GM12892 (cell line): Measurements from ENCODE around the gene DERA.

Experiments used
- DNase-seq: peaks from one replicate; pipeline ENCODE4 v3.0.0; 2011; ENCODE audit not compliant: insufficient read length
- FAIRE-seq: peaks from 2 replicates; lab custom pipeline; 2011; peaks lifted over from hg19 to GRCh38; lab: Jason Lieb, UNC
- POLR2A ChIP-seq: IDR thresholded peaks from 2 replicates; pipeline ENCODE4 v1.6.1; 2011; ENCODE audit warnings: low read depth, low read length, control low read depth
- POLR2AphosphoS5 ChIP-seq: IDR thresholded peaks from 2 replicates; pipeline ENCODE4 v1.6.1; 2011; ENCODE audit warnings: low read depth, low read length, control low read depth
- TAF1 ChIP-seq: IDR thresholded peaks from 2 replicates; pipeline ENCODE4 v1.6.1; 2011; ENCODE audit warnings: low read depth, mild to moderate bottlenecking, control low read depth, low read length, borderline replicate concordance

The DERA gene

DNA sequence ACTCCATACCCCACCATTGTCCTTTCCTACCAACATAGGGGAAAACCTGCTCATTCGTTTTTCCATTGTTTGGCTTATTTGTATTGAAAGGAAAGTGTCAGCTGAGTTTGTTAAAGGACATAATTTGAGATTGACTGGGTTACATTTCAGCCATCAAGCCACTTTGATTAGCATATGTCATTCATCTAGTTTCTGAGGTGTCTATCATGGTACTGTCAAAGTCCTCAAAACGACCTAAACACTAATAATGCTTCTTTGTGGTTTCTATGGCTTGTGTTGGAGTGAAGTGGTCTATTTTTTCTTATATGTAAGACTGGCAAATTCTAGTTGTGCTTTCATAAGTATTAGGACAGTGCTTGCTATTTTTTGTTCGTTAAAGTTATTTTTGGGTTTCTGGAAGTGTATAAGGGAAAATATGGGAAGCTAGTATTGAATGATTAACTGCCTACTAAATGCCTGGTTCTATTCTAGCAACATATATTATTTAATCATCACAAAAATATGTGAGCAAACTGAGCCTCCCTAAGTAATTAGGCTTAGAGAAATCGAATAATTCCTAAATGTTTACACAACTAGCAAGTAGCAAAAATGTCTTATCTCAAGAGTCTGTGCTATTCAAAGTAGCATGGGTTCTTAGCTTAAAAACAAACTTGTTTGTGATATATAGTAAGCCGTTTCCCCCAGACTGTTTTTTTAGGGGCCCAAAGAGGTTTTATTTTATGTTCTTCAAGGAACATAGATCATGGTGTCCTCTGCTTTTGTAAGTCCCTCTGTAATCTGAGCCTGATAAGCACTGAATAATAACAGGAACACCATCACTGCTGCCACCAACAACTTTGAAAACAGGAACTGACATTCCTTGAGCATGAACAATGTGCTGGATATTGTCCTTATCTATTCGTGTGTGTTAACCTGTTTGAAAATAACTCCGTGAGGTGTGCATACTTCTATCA, 67.1 kb downstream of the DERA start:
- no peak for DNase-seq
- no peak for FAIRE-seq
- no peak for TF ChIP-seq POLR2A
- TF ChIP-seq TAF1, result no peak
- no peak for TF ChIP-seq POLR2AphosphoS5

DNA sequence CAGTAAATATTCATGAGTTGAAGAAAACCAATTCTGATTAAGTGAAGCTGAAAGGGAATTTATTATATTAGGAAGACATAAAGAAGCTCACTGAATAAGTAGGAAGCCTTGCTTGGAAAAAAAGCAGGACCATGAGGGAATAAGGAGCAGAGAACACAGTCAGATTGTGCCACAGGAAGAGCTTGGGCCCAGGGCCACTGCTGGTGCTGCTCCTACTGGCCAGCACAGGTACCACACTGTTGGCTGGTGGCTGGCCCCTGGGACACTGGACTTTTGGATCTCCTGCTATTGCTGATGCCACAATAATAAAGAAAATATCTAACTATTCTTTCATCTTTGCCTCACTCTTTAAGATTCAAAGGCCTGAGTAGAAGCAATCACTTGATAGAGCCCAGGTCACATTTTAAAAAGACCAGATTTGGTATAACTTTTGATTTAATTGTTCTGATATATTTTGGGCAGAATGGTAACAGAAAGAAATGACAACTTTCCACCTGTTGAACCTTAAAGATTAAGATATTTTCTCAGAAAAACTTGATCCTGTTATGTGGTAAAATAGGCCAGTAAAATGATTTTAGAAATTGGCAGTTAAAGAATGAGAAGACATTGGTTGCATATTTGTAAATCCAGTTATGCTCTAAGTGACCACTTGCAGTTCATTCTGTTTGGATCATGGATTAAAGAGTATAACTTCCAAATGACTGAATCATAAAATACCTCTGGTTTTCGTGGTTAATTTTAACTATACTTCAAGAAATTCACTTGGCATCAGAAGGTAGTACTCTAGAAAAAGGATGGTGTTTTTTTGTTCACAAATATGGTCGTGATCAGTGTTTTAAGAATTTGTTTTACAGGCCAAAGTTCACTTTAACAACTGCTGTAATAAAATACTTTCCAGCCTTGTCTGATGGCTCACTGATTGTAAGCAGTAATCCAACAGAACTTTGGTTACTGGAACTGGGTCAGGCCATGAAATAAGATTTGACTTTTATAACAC, 68.3 kb downstream of the DERA start:
- FAIRE-seq (no peak), DNase-seq (no peak)
- TF ChIP-seq POLR2A (no peak), TAF1 (no peak), POLR2AphosphoS5 (no peak)

DNA sequence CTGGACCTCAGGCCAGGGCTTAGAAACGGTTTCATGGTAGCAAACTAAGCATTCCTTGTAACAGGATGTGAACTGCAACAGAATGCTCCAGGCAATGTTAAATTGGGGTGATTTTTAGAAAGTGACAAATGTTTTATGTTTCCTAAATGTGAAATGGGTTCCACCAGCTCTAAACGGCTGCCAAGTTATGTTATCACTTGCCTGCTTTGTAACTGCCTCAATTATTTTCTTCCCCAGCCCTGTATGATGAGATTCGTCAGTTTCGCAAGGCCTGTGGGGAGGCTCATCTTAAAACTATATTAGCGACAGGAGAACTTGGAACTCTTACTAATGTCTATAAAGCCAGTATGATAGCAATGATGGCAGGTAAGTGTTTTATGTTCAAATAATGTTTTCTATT, 70.9 kb downstream of the DERA start:
- DNase-seq (no peak), FAIRE-seq (no peak)
- no peak for TF ChIP-seq TAF1
- no peak for TF ChIP-seq POLR2A
- TF ChIP-seq POLR2AphosphoS5, result no peak

DNA sequence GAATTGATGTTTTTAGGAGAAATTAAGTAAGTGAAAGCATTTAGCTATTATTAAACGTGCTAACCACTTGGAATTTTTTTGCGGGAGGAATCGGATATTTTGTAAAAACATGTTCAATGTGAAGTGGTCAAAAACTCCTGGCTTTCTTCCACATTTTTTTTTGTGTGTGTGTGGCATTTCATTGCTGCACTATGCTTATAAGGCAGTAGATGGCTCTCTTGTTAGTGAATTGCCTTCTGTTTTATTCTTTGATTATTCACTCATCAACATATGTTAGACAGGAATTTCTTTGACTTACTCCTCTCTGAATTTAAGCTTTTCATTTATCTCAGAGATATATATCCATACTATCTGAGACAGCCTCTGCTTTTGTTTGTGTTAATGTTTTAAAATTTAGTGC, 71.3 kb downstream of the DERA start:
- FAIRE-seq (no peak), DNase-seq (no peak)
- TF ChIP-seq TAF1 (no peak), POLR2A (no peak), POLR2AphosphoS5 (no peak)

DNA sequence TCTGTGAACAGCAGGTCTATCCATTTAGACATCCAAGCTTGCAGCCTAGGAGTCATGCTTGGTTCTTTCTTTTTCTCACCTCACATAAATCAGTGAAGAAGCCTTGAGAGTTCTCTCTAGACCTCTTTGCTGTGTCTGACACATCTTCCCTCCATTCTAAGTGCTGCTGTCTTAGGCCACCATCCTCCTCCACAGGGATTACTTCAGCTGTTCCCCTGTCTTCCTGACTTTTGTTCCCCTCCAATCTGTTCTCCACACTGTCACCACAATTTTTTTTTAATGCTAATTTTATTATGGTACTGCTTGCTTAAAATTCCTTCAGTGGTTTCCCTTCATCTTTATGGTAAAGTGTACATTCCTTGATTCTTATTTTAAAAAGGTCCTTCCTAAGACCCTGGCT, 71.8 kb downstream of the DERA start:
- FAIRE-seq, result no peak
- no peak for TF ChIP-seq TAF1
- TF ChIP-seq POLR2AphosphoS5, result no peak
- no peak for TF ChIP-seq POLR2A
- no peak for DNase-seq

DNA sequence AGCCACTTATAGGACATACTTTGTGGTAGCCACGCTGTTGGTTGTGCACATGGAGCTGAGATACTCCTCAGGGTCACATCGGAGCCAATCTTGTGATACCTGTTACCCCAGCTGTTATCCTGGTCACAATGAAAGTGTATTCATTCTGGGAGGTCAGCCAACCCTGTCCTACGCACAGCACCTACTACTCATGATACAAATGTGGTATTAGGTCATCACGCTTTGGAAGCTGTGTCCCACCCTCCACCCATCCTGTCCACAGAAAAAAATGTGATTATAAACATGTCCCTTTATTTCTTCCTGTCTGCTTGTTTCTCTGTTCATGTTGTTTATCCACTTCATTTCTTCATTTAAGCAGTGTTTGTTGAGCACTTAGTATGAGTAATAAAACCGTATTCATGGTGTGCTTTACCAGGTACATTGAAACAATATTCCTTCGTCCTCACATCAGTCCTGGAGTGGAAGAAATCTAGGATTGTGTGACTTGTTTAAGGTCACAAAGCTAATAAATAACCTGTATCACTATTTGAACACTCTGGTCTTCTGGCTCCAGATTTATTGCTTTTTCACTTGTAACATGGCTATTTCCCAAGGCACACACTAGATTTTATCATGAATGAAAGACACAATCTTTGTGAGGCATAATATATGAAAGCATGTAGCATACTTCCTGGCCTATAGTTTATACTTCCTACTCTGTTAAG, 73.1 kb downstream of the DERA start:
- DNase-seq (no peak), FAIRE-seq (peak; percentile 63)
- no peak for TF ChIP-seq TAF1
- TF ChIP-seq POLR2A, result no peak
- TF ChIP-seq POLR2AphosphoS5, result no peak

DNA sequence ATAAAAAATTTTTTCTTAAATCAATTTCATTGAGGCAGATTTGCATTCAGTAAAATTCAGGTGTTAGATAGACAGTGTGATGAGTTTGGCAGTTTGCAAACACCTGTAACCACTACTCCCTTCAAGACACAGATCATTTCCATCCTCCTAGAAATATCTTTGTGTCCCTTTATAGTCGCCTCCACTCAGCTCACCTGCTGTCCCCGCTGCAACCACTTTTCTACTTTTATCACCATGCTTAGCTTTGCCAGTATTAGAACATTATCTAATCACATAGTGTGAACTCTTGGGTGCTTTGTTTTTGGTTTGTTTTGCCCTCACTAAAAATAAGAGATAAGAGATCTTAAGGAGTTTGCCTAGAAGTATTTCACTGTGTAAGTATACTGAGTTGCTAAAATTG, 73.8 kb downstream of the DERA start:
- FAIRE-seq (no peak), DNase-seq (no peak)
- TF ChIP-seq POLR2A, result no peak
- TF ChIP-seq POLR2AphosphoS5, result no peak
- no peak for TF ChIP-seq TAF1

DNA sequence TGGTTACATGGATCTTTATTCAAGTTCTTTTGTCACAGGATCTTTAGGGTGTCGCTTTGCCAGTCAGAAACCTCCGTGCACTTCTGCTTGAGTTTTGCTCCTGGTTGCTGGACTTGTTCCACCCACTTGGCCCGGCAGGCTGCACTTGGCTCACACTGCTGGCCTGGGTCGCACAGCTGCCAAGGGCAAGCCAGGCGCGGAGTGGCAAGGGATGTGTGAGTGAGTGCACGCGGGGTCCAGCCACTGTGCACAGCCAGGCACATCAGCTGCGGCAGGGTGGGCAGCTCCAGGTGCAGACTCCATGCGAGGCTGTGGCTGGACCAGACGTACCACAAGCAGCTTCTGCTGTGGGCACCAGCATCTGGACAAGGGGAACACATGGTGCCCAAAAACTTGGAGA, 76.6 kb downstream of the DERA start:
- FAIRE-seq (no peak), DNase-seq (no peak)
- no peak for TF ChIP-seq POLR2AphosphoS5

DNA sequence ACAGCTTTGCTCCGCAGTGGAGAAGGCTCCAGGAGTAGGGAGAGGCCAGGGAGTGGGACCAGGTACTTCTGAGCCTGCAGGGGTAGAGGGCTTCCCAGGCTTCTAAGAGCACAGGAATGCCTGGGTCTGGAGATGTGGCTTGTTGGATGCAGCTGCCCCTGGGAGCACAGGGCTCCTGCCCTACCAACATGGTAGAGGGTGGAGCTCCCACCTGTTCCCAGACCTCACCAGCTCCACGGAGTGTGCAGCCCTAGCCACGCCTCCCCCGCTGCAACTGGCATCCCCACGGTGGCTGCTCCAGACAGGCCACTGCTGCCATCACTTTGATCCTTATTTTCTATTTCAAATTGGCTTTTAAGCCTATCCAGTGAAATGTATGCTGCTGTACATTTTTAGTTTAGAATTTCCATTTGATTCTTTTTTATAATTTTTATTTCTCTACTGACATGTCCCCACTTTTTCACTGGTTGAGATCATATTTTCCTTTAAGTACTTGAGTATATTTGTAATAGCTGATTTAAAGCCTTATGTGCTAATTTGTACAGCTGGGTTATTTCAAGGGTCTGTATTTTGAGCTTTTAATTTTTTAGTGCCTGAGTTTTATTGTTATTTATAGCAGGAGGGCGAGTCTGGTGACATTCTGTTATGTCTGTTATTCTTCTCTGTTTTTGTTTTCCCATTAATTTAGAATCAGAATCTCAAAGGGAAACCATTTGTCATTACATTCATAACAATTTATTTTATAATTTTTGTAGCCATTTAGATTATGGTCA, 78.0 kb downstream of the DERA start:
- FAIRE-seq (no peak), DNase-seq (no peak)

DNA sequence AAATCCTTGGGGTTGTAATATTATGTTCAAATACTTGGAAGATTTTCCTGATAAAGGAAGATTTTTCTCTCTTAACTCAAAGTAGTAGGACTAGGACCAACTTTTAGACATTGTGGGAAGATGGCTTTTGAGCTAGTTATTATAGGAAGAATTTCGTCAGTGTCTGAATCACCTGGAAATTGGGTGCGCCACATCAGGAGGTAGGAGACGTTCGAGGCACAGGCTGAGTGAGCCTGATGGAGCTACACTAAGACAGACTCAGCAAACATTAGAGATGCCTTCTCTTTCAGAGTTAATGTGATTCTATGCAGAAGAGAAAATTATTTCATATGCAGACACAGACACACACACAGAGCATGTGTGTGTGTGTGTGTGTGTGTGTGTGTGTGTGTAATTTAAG, 84.7 kb downstream of the DERA start:
- DNase-seq (no peak), FAIRE-seq (no peak)
- TF ChIP-seq POLR2AphosphoS5, result no peak

More for the DNA sequence above, 78.0 kb downstream of the DERA start:
- TF ChIP-seq POLR2A (no peak), TAF1 (no peak), POLR2AphosphoS5 (no peak)
